IMR-90 (cell line): ENCODE data around the gene RPS29. TPM values are rescaled to one million over a fixed set of nuclear protein-coding genes. Genes with fewer than 3 reads are reported as not detected.

Source experiments
- ATAC-seq: fragments of 200-7000 bp; cut with Tn5 transposase; 2 replicates; pipeline ENCODE4 v1.9.1; 2020; ENCODE audit warnings: low read depth, mild to moderate bottlenecking, moderate library complexity
- BruUV-seq: library from RNA; stranded (reverse); fragments of 400-500 nt; replicated peaks from 2 replicates; lab custom pipeline; 2021; lab: Mats Ljungman, UMichigan
- CTCF ChIA-PET: fragments of 300-600 bp; formaldehyde crosslinking; extraction: SDS; loops from one replicate; lab custom pipeline; 2021; ENCODE audit warnings: antibody characterized with exemption; lab: Yijun Ruan, JAX
- POLR2A ChIA-PET: fragments of 300-600 bp; sonication (Branson Sonifier 250); formaldehyde crosslinking; loops from one replicate; lab custom pipeline; 2022; ENCODE audit warnings: antibody characterized with exemption; ENCODE audit not compliant: unreplicated experiment; lab: Charles Lee
- DNase-seq: peaks from one replicate; pipeline ENCODE4 v3.0.0; 2013
- H2AFZ ChIP-seq: replicated peaks from 2 replicates; pipeline ENCODE3; 2013; ENCODE audit warnings: low read length, mild to moderate bottlenecking; ENCODE audit not compliant: poor library complexity
- H2AK5ac ChIP-seq: 2 replicates; pipeline ENCODE4 v1.6.1; 2013; ENCODE audit warnings: low read depth, low read length, inconsistent platforms
- H2AK9ac ChIP-seq: replicated peaks from 2 replicates; pipeline ENCODE3; 2013; ENCODE audit warnings: mild to moderate bottlenecking, low read depth, low read length, moderate library complexity; ENCODE audit not compliant: poor library complexity
- H2BK120ac ChIP-seq: 2 replicates; pipeline ENCODE4 v1.6.1; 2013; ENCODE audit warnings: low read depth, low read length, inconsistent platforms
- H2BK15ac ChIP-seq: 3 replicates; pipeline ENCODE4 v1.6.1; 2013; ENCODE audit warnings: low read depth, low read length, inconsistent platforms
- H2BK20ac ChIP-seq: 2 replicates; pipeline ENCODE4 v1.6.1; 2013; ENCODE audit warnings: low read depth, mild to moderate bottlenecking, inconsistent platforms, low read length, moderate library complexity
- H2BK5ac ChIP-seq: 2 replicates; pipeline ENCODE4 v1.6.1; 2013; ENCODE audit warnings: mild to moderate bottlenecking, low read depth, low read length, inconsistent platforms; ENCODE audit not compliant: poor library complexity, severe bottlenecking
- H3K14ac ChIP-seq: replicated peaks from 2 replicates; pipeline ENCODE4 v1.6.1; 2013; ENCODE audit warnings: low read depth, low read length, inconsistent platforms
- H3K18ac ChIP-seq: 2 replicates; pipeline ENCODE4 v1.6.1; 2013; ENCODE audit warnings: low read depth, low read length, control low read depth
- H3K23ac ChIP-seq: 2 replicates; pipeline ENCODE4 v1.6.1; 2013; ENCODE audit warnings: low read depth, low read length, inconsistent platforms
- H3K27ac ChIP-seq: 2 replicates; pipeline ENCODE4 v1.5.1; 2013; ENCODE audit warnings: mild to moderate bottlenecking, control low read depth, low read length; ENCODE audit not compliant: insufficient read depth
- H3K27me3 ChIP-seq: 2 replicates; pipeline ENCODE4 v1.6.1; 2013; ENCODE audit warnings: low read length; ENCODE audit not compliant: control insufficient read depth, insufficient read depth
- H3K36me3 ChIP-seq: 2 replicates; pipeline ENCODE4 v1.6.1; 2013; ENCODE audit warnings: low read length, mixed read lengths; ENCODE audit not compliant: control insufficient read depth, insufficient read depth
- H3K4ac ChIP-seq: 2 replicates; pipeline ENCODE4 v1.6.1; 2013; ENCODE audit warnings: low read depth, low read length, inconsistent platforms
- H3K4me1 ChIP-seq: 2 replicates; pipeline ENCODE4 v1.6.1; 2013; ENCODE audit warnings: low read length, mixed read lengths; ENCODE audit not compliant: control insufficient read depth, insufficient read depth
- H3K4me2 ChIP-seq: 2 replicates; pipeline ENCODE4 v1.6.1; 2013; ENCODE audit warnings: low read depth, mild to moderate bottlenecking, control low read depth, low read length, moderate library complexity
- H3K4me3 ChIP-seq: 2 replicates; pipeline ENCODE4 v1.5.1; 2013; ENCODE audit warnings: low read depth, mild to moderate bottlenecking, control low read depth, low read length, moderate library complexity; ENCODE audit not compliant: insufficient read depth
- H3K56ac ChIP-seq: 2 replicates; pipeline ENCODE4 v1.6.1; 2013; ENCODE audit warnings: low read length, inconsistent platforms; ENCODE audit not compliant: insufficient read depth; ENCODE audit errors: extremely low read depth
- H3K79me1 ChIP-seq, 2 experiments: 2 replicates each; pipeline ENCODE4 v1.6.1; 2013; ENCODE audit warnings: low read length in 2 of 2, inconsistent platforms in 1 of 2, low read depth in 1 of 2
- H3K9ac ChIP-seq: 2 replicates; pipeline ENCODE4 v1.6.1; 2013; ENCODE audit warnings: low read depth, low read length, control low read depth
- H3K9me1 ChIP-seq: 2 replicates; pipeline ENCODE4 v1.6.1; 2013; ENCODE audit warnings: low read length, inconsistent platforms; ENCODE audit not compliant: insufficient read depth
- H3K9me3 ChIP-seq: 2 replicates; pipeline ENCODE4 v1.6.1; 2013; ENCODE audit warnings: low read length; ENCODE audit not compliant: control insufficient read depth, insufficient read depth
- H4K20me1 ChIP-seq: 2 replicates; pipeline ENCODE4 v1.6.1; 2013; ENCODE audit warnings: low read length, inconsistent platforms; ENCODE audit not compliant: insufficient read depth
- H4K5ac ChIP-seq: 2 replicates; pipeline ENCODE4 v1.6.1; 2013; ENCODE audit warnings: mild to moderate bottlenecking, low read depth, low read length, control low read depth
- H4K8ac ChIP-seq, 2 experiments: 2 replicates each; pipeline ENCODE4 v1.6.1; 2013; ENCODE audit warnings: low read depth in 2 of 2, low read length in 2 of 2, control low read depth in 1 of 2, inconsistent platforms in 1 of 2
- H4K91ac ChIP-seq: 2 replicates; pipeline ENCODE4 v1.6.1; 2013; ENCODE audit warnings: low read depth, low read length, inconsistent platforms; ENCODE audit not compliant: insufficient read depth
- MXI1 ChIP-seq: IDR thresholded peaks from 2 replicates; pipeline ENCODE4 v1.6.1; 2012; ENCODE audit warnings: low read depth, mild to moderate bottlenecking, low read length, moderate library complexity, borderline replicate concordance
- POLR2A ChIP-seq: IDR thresholded peaks from 2 replicates; pipeline ENCODE4 v1.6.1; 2012; ENCODE audit warnings: mild to moderate bottlenecking, low read depth, low read length
- RFX5 ChIP-seq: IDR thresholded peaks from 2 replicates; pipeline ENCODE4 v1.8.0; 2012; ENCODE audit warnings: low read depth, mild to moderate bottlenecking, low read length, moderate library complexity
- USF2 ChIP-seq: fragments of 150-350 bp; IDR thresholded peaks from 2 replicates; pipeline ENCODE4 v1.6.1; 2017; ENCODE audit warnings: mild to moderate bottlenecking, antibody characterized with exemption, low read length, low read depth
- WGBS, 2 experiments: methylation state at CpG; one replicate each; pipeline versions ENCODE4 v1.1.5 to v1.1.7; 2013; ENCODE audit warnings: missing lambda C conversion rate in 2 of 2; ENCODE audit not compliant: insufficient read length in 1 of 2; ENCODE audit errors: extremely low coverage in 2 of 2; 5-methylcytosine and 5-hydroxymethylcytosine counted together
- dilution Hi-C: fragments of 300-500 bp; cut with HindIII; formaldehyde crosslinking; loops from one replicate; pipeline ENCODE4 v1.14.3; 2018; ENCODE audit warnings: low sequenced_read_pairs; ENCODE audit not compliant: unreplicated experiment
- in situ Hi-C: fragments of 300-500 bp; cut with MboI; formaldehyde crosslinking; loops from 3 replicates; pipeline ENCODE4 v1.14.3; 2019; ENCODE audit warnings: low sequenced_read_pairs, inconsistent platforms, mixed read lengths
- intact Hi-C: fragments of 100-400 bp; cut with micrococcal nuclease; formaldehyde crosslinking; loops from 2 replicates; pipeline ENCODE4 v1.10.0; 2022
- polyA plus RNA-seq, 3 experiments: library from polyadenylated mRNA; depleted of rRNA; stranded (reverse); fragments of >200 nt; gene quantifications; 2 replicates each; pipeline ENCODE4 v1.2.3, GENCODE V29; 2012; ENCODE audit warnings: low replicate concordance in 1 of 3
- total RNA-seq: library from RNA; depleted of rRNA; stranded (reverse); fragments of >200 nt; gene quantifications from 2 replicates; pipeline ENCODE4 v1.2.3, GENCODE V29; 2012

The RPS29 gene
- total and polyA plus RNA-seq, 2 of the 4 experiments (the other 2 are of a cell fraction): 318 to 10,393 TPM

GRCh38 chr14:49598485-49599300 lies 12.5 kb upstream of the RPS29 start, which contains the start of gene LRR1:
LRR1 (plus strand) TSS chr14:49598940; CDS start chr14:49599021, 81 bp downstream.
- Histone ChIP-seq H3K27me3 (no peaks in the 10 kb centered on the region), H3K18ac (peak within 1 kb of the TSS; percentile 74), H2BK120ac (peak within 1 kb of the TSS; percentile 82), H4K8ac (peak within 1 kb of the TSS; percentile 69 to 99), H2BK5ac (peak within 1 kb of the TSS; percentile 94), H4K5ac (peak within 1 kb of the TSS; percentile 67), H3K79me1 (peaks cover 16 to 36% of the 10 kb centered on the region in 2 experiments), H2BK20ac (peak within 1 kb of the TSS; percentile 24), H3K23ac (peak within 1 kb of the TSS; percentile 97), H3K9ac (peak within 1 kb of the TSS; percentile 82), H3K4me2 (peak within 1 kb of the TSS; percentile 97), H3K4me3 (peak within 1 kb of the TSS; percentile 66), H2AK9ac (peak within 1 kb of the TSS; percentile 98), H2AFZ (peak within 1 kb of the TSS; percentile 98), H2BK15ac (peak within 1 kb of the TSS; percentile 41; the same call in 2 of the 3 replicates), H2AK5ac (peak within 1 kb of the TSS; percentile 79), H3K4ac (peak within 1 kb of the TSS; percentile 84), H3K27ac (peak within 1 kb of the TSS; percentile 90), H3K4me1 (0 out of 2 replicates have a peak, but pooled peaks cover 2% of the 10 kb centered on the region), H4K91ac (peak within 1 kb of the TSS; percentile 97), H4K20me1 (no peaks in the 10 kb centered on the region), H3K9me3 (no peaks in the 10 kb centered on the region), H3K36me3 (no peaks in the 10 kb centered on the region), H3K9me1 (peaks cover 4% of the 10 kb centered on the region; the same call in 1 of the 2 replicates), H3K14ac (peak within 1 kb of the TSS; percentile 84), H3K56ac (peak within 1 kb of the TSS; percentile 94)
- TF ChIP-seq MXI1: peak; percentile 59; the same call in 1 of the 2 replicates
- TF ChIP-seq POLR2A: peak; percentile 74; the same call in 1 of the 2 replicates
- TF ChIP-seq USF2: 0 out of 2 replicates have a peak, but pooled peaks have one; percentile 9
- no peak for TF ChIP-seq RFX5
- intact Hi-C loops (no loop called here), in situ Hi-C loops (no loop called here), dilution Hi-C loops (no loop called here)
- ChIA-PET CTCF (interaction anchor here (0.6 to 2.0 kb wide), 2 partner anchors 11 to 16 kb away, joined by 3 to 7 read pairs; no protein-coding TSS in a partner anchor), POLR2A (no interaction called here)
- ATAC-seq (peak; percentile 70), DNase-seq (peak; percentile 82)
- whole genome bisulfite sequencing, 2 experiments: 1% methylated on average over 36 of the region's 77 CpGs; no CpG with 5 or more reads in 1 of the 2 experiments
- no TSS peak for BruUV-seq
